Neuron (in vitro differentiated cells): ENCODE measurements around the gene BOLL.

Experiments
- H2AFZ ChIP-seq: one replicate; pipeline ENCODE4 v1.6.1; 2013; ENCODE audit warnings: low read depth, mild to moderate bottlenecking, inconsistent platforms, low read length, moderate library complexity
- H3K27me3 ChIP-seq: one replicate; pipeline ENCODE4 v1.6.1; 2013; ENCODE audit warnings: low read length; ENCODE audit not compliant: insufficient read depth
- H3K36me3 ChIP-seq: one replicate; pipeline ENCODE4 v1.6.1; 2013; ENCODE audit warnings: low read length; ENCODE audit not compliant: insufficient read depth
- H3K4me1 ChIP-seq: one replicate; pipeline ENCODE4 v1.6.1; 2013; ENCODE audit warnings: low read length; ENCODE audit not compliant: insufficient read depth
- H3K4me3 ChIP-seq: 2 replicates; pipeline ENCODE4 v1.5.1; 2013; ENCODE audit warnings: mild to moderate bottlenecking, low read length, moderate library complexity
- H3K9me3 ChIP-seq: one replicate; pipeline ENCODE4 v1.6.1; 2013; ENCODE audit warnings: low read length

BOLL gene

DNA sequence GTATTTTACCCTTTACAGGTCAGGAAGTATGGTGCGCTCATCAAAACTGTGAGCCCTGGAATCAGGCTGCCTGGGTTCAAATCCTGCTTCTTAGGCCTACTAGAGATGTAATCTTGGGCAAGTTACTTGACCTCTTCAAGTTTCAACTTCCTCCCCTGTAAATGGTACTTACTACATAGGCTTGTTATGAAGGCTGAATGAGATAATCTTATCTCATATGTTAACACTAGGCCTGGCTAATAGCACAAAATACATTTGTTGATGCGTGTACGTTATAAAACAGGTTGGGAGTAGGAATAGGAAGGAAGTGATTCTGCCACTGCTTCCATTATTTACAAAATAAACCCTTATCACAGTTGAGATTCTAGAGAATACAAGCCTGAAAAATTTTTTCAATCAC is 108.1 kb downstream of the BOLL start:
- Histone ChIP-seq H2AFZ (no peak overlapping the region), H3K4me3 (no peak overlapping the region), H3K27me3 (no peaks in the 10 kb centered on the region), H3K36me3 (no peaks in the 10 kb centered on the region), H3K9me3 (no peaks in the 10 kb centered on the region), H3K4me1 (peaks cover 34% of the 10 kb centered on the region)
